ENCODE data around the gene BBOX1.

Gene BBOX1

DNA sequence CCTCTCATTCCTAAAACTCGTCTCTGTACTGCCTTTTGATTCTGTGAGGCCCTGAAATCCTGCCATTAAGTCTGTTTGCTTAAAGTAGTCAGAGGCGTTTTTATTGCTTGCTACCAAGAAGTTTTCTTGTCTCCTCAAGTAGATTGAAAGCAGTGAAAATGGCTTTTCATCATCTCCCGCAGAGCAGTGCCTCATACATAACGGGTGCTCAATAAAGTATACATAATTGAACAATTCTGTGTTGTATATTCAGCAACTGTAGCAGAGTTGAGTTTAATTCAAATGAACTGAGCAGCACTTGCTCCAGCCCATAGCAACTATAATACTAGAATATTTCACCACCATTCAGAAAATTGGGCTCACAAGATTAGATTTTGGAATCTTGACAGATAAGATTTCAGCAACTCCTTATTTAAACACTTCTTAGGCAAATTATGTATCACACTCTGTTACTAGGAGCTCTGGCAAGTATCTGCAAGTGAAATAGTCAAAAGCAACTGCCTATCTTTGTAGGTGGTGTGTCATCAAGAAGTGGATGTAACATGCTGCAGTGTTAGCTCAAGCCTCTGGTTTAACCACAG lies 26.7 kb upstream of the BBOX1 start:
- TF ChIP-seq, protein P1, sequence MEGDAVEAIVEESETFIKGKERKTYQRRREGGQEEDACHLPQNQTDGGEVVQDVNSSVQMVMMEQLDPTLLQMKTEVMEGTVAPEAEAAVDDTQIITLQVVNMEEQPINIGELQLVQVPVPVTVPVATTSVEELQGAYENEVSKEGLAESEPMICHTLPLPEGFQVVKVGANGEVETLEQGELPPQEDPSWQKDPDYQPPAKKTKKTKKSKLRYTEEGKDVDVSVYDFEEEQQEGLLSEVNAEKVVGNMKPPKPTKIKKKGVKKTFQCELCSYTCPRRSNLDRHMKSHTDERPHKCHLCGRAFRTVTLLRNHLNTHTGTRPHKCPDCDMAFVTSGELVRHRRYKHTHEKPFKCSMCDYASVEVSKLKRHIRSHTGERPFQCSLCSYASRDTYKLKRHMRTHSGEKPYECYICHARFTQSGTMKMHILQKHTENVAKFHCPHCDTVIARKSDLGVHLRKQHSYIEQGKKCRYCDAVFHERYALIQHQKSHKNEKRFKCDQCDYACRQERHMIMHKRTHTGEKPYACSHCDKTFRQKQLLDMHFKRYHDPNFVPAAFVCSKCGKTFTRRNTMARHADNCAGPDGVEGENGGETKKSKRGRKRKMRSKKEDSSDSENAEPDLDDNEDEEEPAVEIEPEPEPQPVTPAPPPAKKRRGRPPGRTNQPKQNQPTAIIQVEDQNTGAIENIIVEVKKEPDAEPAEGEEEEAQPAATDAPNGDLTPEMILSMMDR (IDR thresholded peaks at IDR 0.05; ENCODE audit: low read depth, low read length, missing control alignments), result no peak
- peak; percentile 37 for DNase-seq (ENCODE audit: low read depth)
- no peak overlapping the region for H3K4me3 ChIP-seq (ENCODE audit: low read depth, low read length)
- in situ Hi-C loops (cut with HindIII; ENCODE audit: low sequenced_read_pairs), result no loop called here

- in situ Hi-C loops (cut with HindIII; ENCODE audit: low sequenced_read_pairs), result no loop called here
- no peak overlapping the region for H3K4me3 ChIP-seq (ENCODE audit: low read depth, low read length)
- TF ChIP-seq, protein P1 (IDR thresholded peaks at IDR 0.05; ENCODE audit: low read depth, low read length, missing control alignments), result no peak
- no peak for DNase-seq (ENCODE audit: low read depth)
Measured at GRCh38 chr11:27018902-27019529, 21.6 kb upstream of the BBOX1 start.

- in situ Hi-C loops (cut with HindIII; ENCODE audit: low sequenced_read_pairs), result no loop called here
Measured at GRCh38 chr11:27020751-27021150, 19.9 kb upstream of the BBOX1 start.

GRCh38 chr11:27022659-27023251 lies 17.9 kb upstream of the BBOX1 start:
- in situ Hi-C loops (cut with HindIII; ENCODE audit: low sequenced_read_pairs), result no loop called here
- TF ChIP-seq, protein P1 (IDR thresholded peaks at IDR 0.05; ENCODE audit: low read depth, low read length, missing control alignments), result no peak

More at GRCh38 chr11:27020751-27021150, 19.9 kb upstream of the BBOX1 start:
- no peak overlapping the region for H3K4me3 ChIP-seq (ENCODE audit: low read depth, low read length)
- TF ChIP-seq, protein P1 (IDR thresholded peaks at IDR 0.05; ENCODE audit: low read depth, low read length, missing control alignments), result no peak
- DNase-seq (ENCODE audit: low read depth), result no peak

DNA sequence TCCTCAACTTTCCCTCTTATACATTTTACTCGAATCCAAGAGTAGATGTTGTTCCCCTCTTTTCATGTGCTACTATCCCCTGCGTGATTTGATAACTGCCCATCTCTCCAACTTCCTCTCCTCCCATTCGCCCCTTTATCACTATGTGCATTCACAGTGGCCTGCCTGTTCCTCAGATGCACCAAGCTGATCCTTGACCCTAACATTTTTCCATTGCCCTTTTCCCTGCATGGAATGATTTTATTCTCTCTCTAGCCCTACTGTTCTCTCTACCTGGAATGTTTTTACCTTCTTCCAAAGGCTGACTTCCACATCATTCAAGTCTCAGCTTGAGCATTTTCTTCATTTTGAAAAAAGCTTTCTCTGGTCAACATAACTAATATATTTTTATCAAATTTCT lies 15.8 kb upstream of the BBOX1 start:
- no peak for DNase-seq (ENCODE audit: low read depth)
- TF ChIP-seq, protein P1 (IDR thresholded peaks at IDR 0.05; ENCODE audit: low read depth, low read length, missing control alignments), result no peak
- no peak overlapping the region for H3K4me3 ChIP-seq (ENCODE audit: low read depth, low read length)
- in situ Hi-C loops (cut with HindIII; ENCODE audit: low sequenced_read_pairs), result no loop called here

More at GRCh38 chr11:27022659-27023251, 17.9 kb upstream of the BBOX1 start:
- no peak for DNase-seq (ENCODE audit: low read depth)
- no peak overlapping the region for H3K4me3 ChIP-seq (ENCODE audit: low read depth, low read length)

DNA sequence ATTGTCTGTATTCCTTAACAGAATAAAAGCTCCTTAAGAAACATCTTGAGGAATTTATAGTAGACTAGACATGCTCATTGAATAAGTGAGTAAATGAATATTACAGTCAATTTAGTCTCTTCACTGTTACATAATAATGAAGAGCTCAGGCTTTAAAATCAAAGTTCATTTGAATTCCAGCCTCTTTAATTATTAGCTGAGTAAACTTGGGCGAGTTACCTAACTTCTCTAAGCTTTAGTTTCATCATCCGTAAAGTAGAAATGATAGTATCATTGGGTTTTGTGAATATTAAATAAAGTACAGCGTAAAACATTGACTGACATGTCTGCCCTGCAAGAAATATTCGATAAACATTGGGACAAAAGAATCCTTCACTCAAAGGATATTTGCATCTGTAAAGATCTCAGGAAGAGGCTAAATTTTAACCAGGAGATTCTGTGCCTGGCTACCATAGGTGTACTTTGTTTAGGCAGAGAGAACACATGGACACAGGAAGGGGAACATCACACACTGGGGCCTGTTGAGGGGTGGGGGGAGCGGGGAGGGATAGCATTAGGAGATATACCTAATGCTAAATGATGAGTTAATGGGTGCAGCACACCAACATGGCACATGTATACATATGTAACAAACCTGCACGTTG lies 15.2 kb upstream of the BBOX1 start:
- DNase-seq (ENCODE audit: low read depth), result no peak
- H3K4me3 ChIP-seq (ENCODE audit: low read depth, low read length), result no peak overlapping the region
- TF ChIP-seq, protein P1 (IDR thresholded peaks at IDR 0.05; ENCODE audit: low read depth, low read length, missing control alignments), result no peak
- in situ Hi-C loops (cut with HindIII; ENCODE audit: low sequenced_read_pairs), result no loop called here

Data from astrocyte of the cerebellum (primary cell).